Measurements from ENCODE around the gene ELL.

Gene ELL

GRCh38 chr19:18433735-18434398, 88.0 kb downstream of the ELL start:
- no peak for DNase-seq (ENCODE audit: low read depth)

GRCh38 chr19:18433015-18433691, 88.7 kb downstream of the ELL start:
- no peak for DNase-seq (ENCODE audit: low read depth)

GRCh38 chr19:18432275-18433014, 89.4 kb downstream of the ELL start:
- DNase-seq (ENCODE audit: low read depth) = no peak

- no peak for DNase-seq (ENCODE audit: low read depth)
Measured at GRCh38 chr19:18431351-18432197, 90.3 kb downstream of the ELL start.

- no peak for DNase-seq (ENCODE audit: low read depth)
Measured at GRCh38 chr19:18430417-18431144, 91.3 kb downstream of the ELL start.

- DNase-seq (ENCODE audit: low read depth) = no peak
Measured at GRCh38 chr19:18429717-18430416, 92.0 kb downstream of the ELL start.

- DNase-seq (ENCODE audit: low read depth) = peak; percentile 77
Measured at GRCh38 chr19:18428787-18429674, 92.8 kb downstream of the ELL start.

GRCh38 chr19:18428173-18428786, 93.6 kb downstream of the ELL start:
- DNase-seq (ENCODE audit: low read depth) = no peak

GRCh38 chr19:18427743-18428113, 94.1 kb downstream of the ELL start:
- DNase-seq (ENCODE audit: low read depth) = no peak

GRCh38 chr19:18427080-18427742, 94.7 kb downstream of the ELL start:
- no peak for DNase-seq (ENCODE audit: low read depth)

- no peak for DNase-seq (ENCODE audit: low read depth)
Measured at GRCh38 chr19:18426416-18426767, 95.5 kb downstream of the ELL start.

- DNase-seq (ENCODE audit: low read depth) = no peak
Measured at GRCh38 chr19:18425515-18426415, 96.1 kb downstream of the ELL start.

GRCh38 chr19:18424890-18425514, 96.9 kb downstream of the ELL start:
- no peak for DNase-seq (ENCODE audit: low read depth)

- DNase-seq (ENCODE audit: low read depth) = no peak
Measured at GRCh38 chr19:18424122-18424889, 97.6 kb downstream of the ELL start.

GRCh38 chr19:18423258-18424020, 98.4 kb downstream of the ELL start:
- DNase-seq (ENCODE audit: low read depth) = no peak
